Measurements from ENCODE around the gene TAF4.

Gene TAF4

GRCh38 chr20:61940976-61941720, 124.5 kb downstream of the TAF4 start:
- no peak for DNase-seq

GRCh38 chr20:61940491-61940890, 125.2 kb downstream of the TAF4 start:
- no peak for DNase-seq

GRCh38 chr20:61939691-61940360, 125.9 kb downstream of the TAF4 start:
- no peak for DNase-seq

GRCh38 chr20:61938839-61939690, 126.6 kb downstream of the TAF4 start:
- no peak for DNase-seq

- DNase-seq, result no peak
Observed at GRCh38 chr20:61937963-61938838, 127.5 kb downstream of the TAF4 start.

- no peak for DNase-seq
Observed at GRCh38 chr20:61937146-61937962, 128.3 kb downstream of the TAF4 start.

- no peak for DNase-seq
Observed at GRCh38 chr20:61936701-61937131, 129.0 kb downstream of the TAF4 start.

GRCh38 chr20:61935926-61936700, 129.6 kb downstream of the TAF4 start:
- no peak for DNase-seq

GRCh38 chr20:61934716-61935530, 130.8 kb downstream of the TAF4 start:
- no peak for DNase-seq

GRCh38 chr20:61933951-61934715, 131.5 kb downstream of the TAF4 start:
- DNase-seq, result no peak

- DNase-seq, result no peak
Observed at GRCh38 chr20:61933481-61933950, 132.2 kb downstream of the TAF4 start.

- no peak for DNase-seq
Observed at GRCh38 chr20:61932711-61933480, 132.8 kb downstream of the TAF4 start.

GRCh38 chr20:61932199-61932592, 133.5 kb downstream of the TAF4 start:
- DNase-seq, result no peak

- DNase-seq, result no peak
Observed at GRCh38 chr20:61931476-61932198, 134.0 kb downstream of the TAF4 start.

- no peak for DNase-seq
Observed at GRCh38 chr20:61930776-61931475, 134.8 kb downstream of the TAF4 start.

- DNase-seq, result no peak
Observed at GRCh38 chr20:61929971-61930666, 135.6 kb downstream of the TAF4 start.

Data from stimulated activated CD4-positive, alpha-beta T cell treated with anti-CD3 and anti-CD28 coated beads, Interleukin-2, amount 100 ng/mL, for 24 hours (primary cell).